Neural progenitor cell (in vitro differentiated cells): ENCODE data around the gene TRPT1. TPM values are rescaled to one million over a fixed set of nuclear protein-coding genes. Genes with fewer than 3 reads are reported as not detected.

Experiments
- DNase-seq: peaks from one replicate; pipeline ENCODE4 v3.0.0-alpha.2; 2016; ENCODE audit warnings: low spot score
- H2AFZ ChIP-seq: fragments of 200-600 bp; sonication (generic); replicated peaks from 2 replicates; pipeline ENCODE4 v1.6.1; 2016; ENCODE audit warnings: antibody characterized with exemption
- H3F3A ChIP-seq: fragments of 200-600 bp; sonication (generic); 2 replicates; pipeline ENCODE4 v1.6.1; 2016; ENCODE audit warnings: antibody characterized with exemption, low read depth
- H3K27ac ChIP-seq: fragments of 200-600 bp; sonication (generic); 2 replicates; pipeline ENCODE4 v1.5.1; 2016; ENCODE audit warnings: mild to moderate bottlenecking
- H3K27me3 ChIP-seq: fragments of 200-600 bp; sonication (generic); 2 replicates; pipeline ENCODE4 v1.6.1; 2016; ENCODE audit warnings: mild to moderate bottlenecking, moderate library complexity
- H3K36me3 ChIP-seq: fragments of 200-600 bp; sonication (generic); 2 replicates; pipeline ENCODE4 v1.5.1; 2016
- H3K4me1 ChIP-seq: fragments of 200-600 bp; sonication (generic); 2 replicates; pipeline ENCODE4 v1.6.1; 2016; ENCODE audit warnings: mixed run types
- H3K4me2 ChIP-seq: fragments of 200-600 bp; sonication (generic); 2 replicates; pipeline ENCODE4 v1.6.1; 2016
- H3K4me3 ChIP-seq: fragments of 200-600 bp; sonication (generic); 2 replicates; pipeline ENCODE4 v1.5.1; 2016
- H3K79me2 ChIP-seq: fragments of 200-600 bp; sonication (generic); 2 replicates; pipeline ENCODE4 v1.6.1; 2016; ENCODE audit warnings: low read depth
- H3K9ac ChIP-seq: fragments of 200-600 bp; sonication (generic); 2 replicates; pipeline ENCODE4 v1.6.1; 2016
- H3K9me3 ChIP-seq: fragments of 200-600 bp; sonication (generic); 2 replicates; pipeline ENCODE4 v1.5.1; 2016; ENCODE audit warnings: low read depth
- H4K20me1 ChIP-seq: fragments of 200-600 bp; sonication (generic); 2 replicates; pipeline ENCODE4 v1.6.1; 2016; ENCODE audit warnings: low read depth
- H3K27ac Mint-ChIP-seq: 3 replicates; pipeline ENCODE4 v1.8.0; 2021; ENCODE audit warnings: mixed read lengths
- H3K27me3 Mint-ChIP-seq: 2 replicates; pipeline ENCODE4 v1.8.0; 2022; ENCODE audit warnings: low read depth, mild to moderate bottlenecking, inconsistent platforms, moderate library complexity, mixed read lengths; ENCODE audit not compliant: insufficient read depth
- H3K36me3 Mint-ChIP-seq: 3 replicates; pipeline ENCODE4 v1.8.0; 2021; ENCODE audit warnings: mixed read lengths
- H3K4me1 Mint-ChIP-seq: 3 replicates; pipeline ENCODE4 v1.8.0; 2021; ENCODE audit warnings: mixed read lengths
- H3K4me3 Mint-ChIP-seq: 3 replicates; pipeline ENCODE4 v1.8.0; 2021; ENCODE audit warnings: mild to moderate bottlenecking, moderate library complexity, mixed read lengths
- H3K9me3 Mint-ChIP-seq: 3 replicates; pipeline ENCODE4 v1.8.0; 2020; ENCODE audit warnings: mixed read lengths
- CTCF ChIP-seq: fragments of 200-600 bp; sonication (generic); IDR thresholded peaks from 2 replicates; pipeline ENCODE4 v1.5.1; 2017; ENCODE audit warnings: antibody characterized with exemption, mild to moderate bottlenecking
- EZH2 ChIP-seq: fragments of 200-600 bp; sonication (generic); IDR thresholded peaks from 2 replicates; pipeline ENCODE4 v1.6.1; 2017; ENCODE audit warnings: antibody characterized with exemption, mild to moderate bottlenecking, moderate library complexity
- total RNA-seq: library from RNA; depleted of rRNA; stranded (reverse); fragments of >200 nt; gene quantifications from 2 replicates; pipeline ENCODE4 v1.2.3, GENCODE V29; 2015; ENCODE audit warnings: low replicate concordance

The TRPT1 gene
- total RNA-seq, 1 donor from 2014 or later: 17.5 TPM

- Histone ChIP-seq H3F3A (peaks cover 13% of the 10 kb centered on the region), H3K27me3 (no peaks in the 10 kb centered on the region), H3K9me3 (no peaks in the 10 kb centered on the region), H3K4me2 (no peak overlapping the region), H3K4me3 (no peak overlapping the region), H2AFZ (no peak overlapping the region), H3K27ac (no peak overlapping the region), H3K9ac (no peak overlapping the region), H3K79me2 (peaks cover 10% of the 10 kb centered on the region), H3K36me3 (no peaks in the 10 kb centered on the region), H3K4me1 (peaks cover 9% of the 10 kb centered on the region), H4K20me1 (peaks cover 12% of the 10 kb centered on the region)
- H3K27ac Mint-ChIP-seq: peak overlapping the region; percentile 18
- peaks cover 4% of the 10 kb centered on the region for H3K27me3 Mint-ChIP-seq
- no peak for TF ChIP-seq EZH2
- H3K4me1 Mint-ChIP-seq: peaks cover 25% of the 10 kb centered on the region
- H3K9me3 Mint-ChIP-seq: peaks cover 9% of the 10 kb centered on the region
- DNase-seq: no peak
- H3K4me3 Mint-ChIP-seq: peak overlapping the region; percentile 8
- H3K36me3 Mint-ChIP-seq: peaks cover 11% of the 10 kb centered on the region
Observed at GRCh38 chr11:64178203-64178602, 47.8 kb downstream of the TRPT1 start.

- peaks cover 15% of the 10 kb centered on the region for H3K4me1 Mint-ChIP-seq
- no peak overlapping the region for H3K4me3 Mint-ChIP-seq
Observed at GRCh38 chr11:64176751-64177150, 49.2 kb downstream of the TRPT1 start.

More at GRCh38 chr11:64176751-64177150, 49.2 kb downstream of the TRPT1 start:
- Histone ChIP-seq H3K27ac (no peak overlapping the region), H3K9ac (no peak overlapping the region), H3K4me3 (no peak overlapping the region), H3K4me2 (no peak overlapping the region), H3F3A (peaks cover 2% of the 10 kb centered on the region), H4K20me1 (peaks cover 6% of the 10 kb centered on the region), H3K9me3 (no peaks in the 10 kb centered on the region), H3K79me2 (no peaks in the 10 kb centered on the region), H2AFZ (no peak overlapping the region), H3K4me1 (peaks cover 5% of the 10 kb centered on the region), H3K36me3 (no peaks in the 10 kb centered on the region), H3K27me3 (no peaks in the 10 kb centered on the region)
- no peak for DNase-seq
- TF ChIP-seq CTCF: no peak
- Mint-ChIP-seq H3K9me3 (peaks cover 9% of the 10 kb centered on the region), H3K36me3 (peaks cover 9% of the 10 kb centered on the region), H3K27ac (no peak overlapping the region), H3K27me3 (peaks cover 4% of the 10 kb centered on the region)

Other genes starting within 250 kb of the TRPT1 start
- 51.3 and 84.8 TPM in 2 replicates for gene OTUB1, start 239.7 kb downstream of the TRPT1 start, total RNA-seq
- 0.11 and 0.12 TPM in 2 replicates for gene FLRT1, start 190.3 kb downstream of the TRPT1 start, total RNA-seq
- gene MACROD1, start 60.1 kb downstream of the TRPT1 start, total RNA-seq: 11.9 and 27.8 TPM in 2 replicates
- gene STIP1, start 40.0 kb downstream of the TRPT1 start, total RNA-seq: 252 and 254 TPM in 2 replicates
- 0.31 TPM in 1 of 2 replicates, not detected in the other for gene FERMT3, start 19.5 kb downstream of the TRPT1 start, total RNA-seq
- 23.5 and 28.8 TPM in 2 replicates for gene NUDT22, start 88 bp upstream of the TRPT1 start, total RNA-seq
- gene DNAJC4, start 4.4 kb upstream of the TRPT1 start, total RNA-seq: 3.9 and 18.1 TPM in 2 replicates
- gene VEGFB, start 8.4 kb upstream of the TRPT1 start, total RNA-seq: 2.3 and 6.8 TPM in 2 replicates
- 5.3 and 25.1 TPM in 2 replicates for gene FKBP2, start 14.9 kb upstream of the TRPT1 start, total RNA-seq
- gene PPP1R14B, start 20.8 kb upstream of the TRPT1 start, total RNA-seq: 107 and 167 TPM in 2 replicates
- 15.6 and 43.4 TPM in 2 replicates for gene PLCB3, start 25.3 kb upstream of the TRPT1 start, total RNA-seq
- gene BAD, start 58.5 kb upstream of the TRPT1 start, total RNA-seq: 19.0 and 49.6 TPM in 2 replicates
- 4.9 and 30.8 TPM in 2 replicates for gene GPR137, start 59.7 kb upstream of the TRPT1 start, total RNA-seq
- gene KCNK4, start 65.1 kb upstream of the TRPT1 start, total RNA-seq: 0.19 TPM in 1 of 2 replicates, not detected in the other
- 0.22 TPM in 1 of 2 replicates, not detected in the other for gene CATSPERZ, start 74.2 kb upstream of the TRPT1 start, total RNA-seq
- 5.5 and 22.0 TPM in 2 replicates for gene ESRRA, start 79.3 kb upstream of the TRPT1 start, total RNA-seq
- gene TRMT112, start 91.4 kb upstream of the TRPT1 start, total RNA-seq: 257 and 284 TPM in 2 replicates
- gene PRDX5, start 91.9 kb upstream of the TRPT1 start, total RNA-seq: 111 and 182 TPM in 2 replicates
- 0.62 and 9.0 TPM in 2 replicates for gene CCDC88B, start 114.0 kb upstream of the TRPT1 start, total RNA-seq
- gene RPS6KA4, start 133.0 kb upstream of the TRPT1 start, total RNA-seq: 12.7 and 16.9 TPM in 2 replicates